ENCODE measurements around the gene PTPRA. TPM values are rescaled to one million over a fixed set of nuclear protein-coding genes. Genes with fewer than 3 reads are reported as not detected.

PTPRA gene
- total and polyA plus RNA-seq, 2 of the 13 experiments (the other 11 are each of a cell fraction or from before 2014, with no cell fraction given), result 47.2 to 127 TPM

GRCh38 chr20:3071610-3072529, 198.6 kb downstream of the PTPRA start, which contains the start of gene OXT (continued):
- no peak for TF ChIP-seq ZNF614 (CRISPR knock-in tag; IDR thresholded peaks at IDR 0.05; ENCODE audit: borderline replicate concordance)
- peak; percentile 35; the same call in 1 of the 2 replicates for TF ChIP-seq ZNF768 (CRISPR knock-in tag; IDR thresholded peaks at IDR 0.05)

GRCh38 chr20:3072530-3073250, 199.4 kb downstream of the PTPRA start:
- BruUV-seq (replicated peaks), result no TSS peak
- no peak overlapping the region for H3K27ac ChIP-seq (ENCODE audit: extremely low read length, insufficient read depth, low read length)
- H3K4me1 ChIP-seq (ENCODE audit: insufficient read depth, low read length), result peaks cover 71% of the 10 kb centered on the region
- FAIRE-seq (no peak), ATAC-seq (peak; percentile 10), DNase-seq (ENCODE audit: low spot score) (no peak)
- POLR2A ChIA-PET, result no interaction called here
- H3K9ac ChIP-seq (ENCODE audit: insufficient read depth, low read depth, low read length), result peak overlapping the region; percentile 27
- H3K79me2 ChIP-seq (ENCODE audit: insufficient read depth, low read length), result no peaks in the 10 kb centered on the region
- peak overlapping the region in 2 of 3 experiments; percentile 7 to 41; a peak in 2 of 6 replicates for H3K4me3 ChIP-seq (replicated peaks in 1 of 3; ENCODE audit: insufficient read depth in 1 of 3, low read depth in 2 of 3, low read length in 3 of 3)
- peak overlapping the region; percentile 51 for H3K4me2 ChIP-seq (ENCODE audit: low read depth, low read length)
- H4K20me1 ChIP-seq (ENCODE audit: insufficient read depth, low read length), result no peaks in the 10 kb centered on the region
- in situ Hi-C loops (cut with HindIII; ENCODE audit: extremely low pct_ligation_motif_present, low pct_unique_long_range_greater_than_20kb), result no loop called here
- no peaks in the 10 kb centered on the region for H3K9me3 ChIP-seq (ENCODE audit: low read length)
- CTCF ChIA-PET (ENCODE audit: low intra/inter-chr PET ratio, low total read pairs), result no interaction called here
- 65% methylated on average over 22 of the region's 22 CpGs for WGBS (ENCODE audit: low lambda C conversion rate)
- peaks cover 2 to 12% of the 10 kb centered on the region in 2 experiments; a peak in 2 of 5 replicates for H3K27me3 ChIP-seq (ENCODE audit: control insufficient read depth in 1 of 2, insufficient read depth in 2 of 2, low read length in 2 of 2)
- H2AFZ ChIP-seq (ENCODE audit: low read length), result no peak overlapping the region
- no peaks in the 10 kb centered on the region for H3K36me3 ChIP-seq (replicated peaks in 1 of 2; ENCODE audit: control insufficient read depth in 1 of 2, insufficient read depth in 2 of 2, low read length in 2 of 2)
- intact Hi-C loops (cut with micrococcal nuclease; ENCODE audit: unreplicated experiment), result no loop called here
- TF ChIP-seq PLRG1 (conservative IDR thresholded peaks at IDR 0.05) (no peak), LBX2 (CRISPR knock-in tag; IDR thresholded peaks at IDR 0.05; ENCODE audit: borderline replicate concordance) (peak; percentile 24; the same call in 1 of the 2 replicates), ELF3 (CRISPR knock-in tag; IDR thresholded peaks at IDR 0.05) (no peak), ZNF263 (CRISPR knock-in tag; IDR thresholded peaks at IDR 0.05) (peak; percentile 18; the same call in 1 of the 2 replicates), ZBTB38 (CRISPR knock-in tag; IDR thresholded peaks at IDR 0.05) (peak; percentile 70), ZNF839 (CRISPR knock-in tag; IDR thresholded peaks at IDR 0.05; ENCODE audit: borderline replicate concordance) (no peak), MXI1 (IDR thresholded peaks at IDR 0.05; ENCODE audit: borderline replicate concordance, low read depth, low read length) (no peak), HNF1B (CRISPR knock-in tag; IDR thresholded peaks at IDR 0.05) (0 out of 2 replicates have a peak, but pooled peaks have one; percentile 3), HDAC2 (CRISPR knock-in tag; IDR thresholded peaks at IDR 0.05) (no peak), KLF13 (CRISPR knock-in tag; IDR thresholded peaks at IDR 0.05) (peak; percentile 62; the same call in 1 of the 2 replicates), ELF4 (CRISPR knock-in tag; IDR thresholded peaks at IDR 0.05; ENCODE audit: borderline replicate concordance) (no peak), ZNF644 (CRISPR knock-in tag; IDR thresholded peaks at IDR 0.05; ENCODE audit: low read depth) (no peak), ZKSCAN8 (CRISPR knock-in tag; IDR thresholded peaks at IDR 0.05; ENCODE audit: borderline replicate concordance) (no peak), ZNF7 (CRISPR knock-in tag; IDR thresholded peaks at IDR 0.05) (no peak), ZNF33B (CRISPR knock-in tag; IDR thresholded peaks at IDR 0.05) (no peak), MYNN (CRISPR knock-in tag; IDR thresholded peaks at IDR 0.05; ENCODE audit: low read depth) (no peak), ZNF570 (CRISPR knock-in tag; IDR thresholded peaks at IDR 0.05; ENCODE audit: borderline replicate concordance) (no peak), LCORL (IDR thresholded peaks at IDR 0.05) (no peak), LCORL (CRISPR knock-in tag; IDR thresholded peaks at IDR 0.05) (no peak), ZNF446 (CRISPR knock-in tag; IDR thresholded peaks at IDR 0.05) (no peak)
